ENCODE data around the gene MRPL12. TPM values are rescaled to one million over a fixed set of nuclear protein-coding genes. Genes with fewer than 3 reads are reported as not detected.
A peak's percentile ranks its signal among the peaks of the same experiment; 100 is the strongest.

The MRPL12 gene
- total RNA-seq, 3 donors from 2014 or later = 18.4 to 32.3 (median 32.1) TPM

GRCh38 chr17:81659038-81659437 is 44.1 kb upstream of the MRPL12 start:
- H3K4me3 ChIP-seq = peak overlapping the region in 1 of 3 donors; percentile 1
- no peaks in the 10 kb centered on the region for H3K9me3 ChIP-seq
- no peak for DNase-seq (ENCODE audit: low spot score in 2 of 2)
- H3K27me3 ChIP-seq = peaks cover 0 to 5% of the 10 kb centered on the region in 2 donors
- H3K27ac ChIP-seq = peak overlapping the region; percentile 49 to 90
- no peaks in the 10 kb centered on the region for H3K36me3 ChIP-seq
- TF ChIP-seq POLR2A (IDR thresholded peaks at IDR 0.05) (no peak), POLR2AphosphoS5 (IDR thresholded peaks at IDR 0.05) (no peak), CTCF (IDR thresholded peaks at IDR 0.05) (no peak)
- no peaks in the 10 kb centered on the region for H3K4me1 ChIP-seq
- intact Hi-C loops (cut with DNase I; ENCODE audit: low total_unique reads) = no loop called here

- no peaks in the 10 kb centered on the region for H3K36me3 ChIP-seq
- TF ChIP-seq CTCF (IDR thresholded peaks at IDR 0.05) = no peak
- no peak for TF ChIP-seq POLR2A (IDR thresholded peaks at IDR 0.05)
- no peak for TF ChIP-seq POLR2AphosphoS5 (IDR thresholded peaks at IDR 0.05)
- intact Hi-C loops (cut with DNase I; ENCODE audit: low total_unique reads) = no loop called here
- DNase-seq (ENCODE audit: low spot score in 2 of 2) = no peak
- H3K4me3 ChIP-seq = no peak overlapping the region
- H3K27me3 ChIP-seq = peaks cover 0 to 3% of the 10 kb centered on the region in 2 donors
- no peaks in the 10 kb centered on the region for H3K9me3 ChIP-seq
- H3K27ac ChIP-seq = peak overlapping the region; percentile 86 to 90
- H3K4me1 ChIP-seq = peaks cover 0 to 3% of the 10 kb centered on the region in 2 donors
Measured at GRCh38 chr17:81660441-81660840, 42.7 kb upstream of the MRPL12 start.

- DNase-seq (ENCODE audit: low spot score in 2 of 2) = no peak
- TF ChIP-seq POLR2AphosphoS5 (IDR thresholded peaks at IDR 0.05) (no peak), POLR2A (IDR thresholded peaks at IDR 0.05) (no peak), CTCF (IDR thresholded peaks at IDR 0.05) (no peak)
Measured at GRCh38 chr17:81662002-81662401, 41.2 kb upstream of the MRPL12 start.

GRCh38 chr17:81664051-81664470 is 39.1 kb upstream of the MRPL12 start:
- Histone ChIP-seq H3K27me3 (no peaks in the 10 kb centered on the region), H3K9me3 (no peaks in the 10 kb centered on the region), H3K36me3 (no peaks in the 10 kb centered on the region), H3K4me3 (no peak overlapping the region), H3K27ac (no peak overlapping the region), H3K4me1 (peaks cover 0 to 13% of the 10 kb centered on the region in 2 donors)
- intact Hi-C loops (cut with DNase I; ENCODE audit: low total_unique reads) = no loop called here
- no peak for DNase-seq (ENCODE audit: low spot score in 2 of 2)
- TF ChIP-seq POLR2AphosphoS5 (IDR thresholded peaks at IDR 0.05) = no peak
- no peak for TF ChIP-seq CTCF (IDR thresholded peaks at IDR 0.05)
- no peak for TF ChIP-seq POLR2A (IDR thresholded peaks at IDR 0.05)

More at GRCh38 chr17:81662002-81662401, 41.2 kb upstream of the MRPL12 start:
- Histone ChIP-seq H3K4me3 (no peak overlapping the region), H3K36me3 (no peaks in the 10 kb centered on the region), H3K9me3 (no peaks in the 10 kb centered on the region), H3K4me1 (peaks cover 0 to 7% of the 10 kb centered on the region in 2 donors), H3K27me3 (no peaks in the 10 kb centered on the region), H3K27ac (no peak overlapping the region)
- intact Hi-C loops (cut with DNase I; ENCODE audit: low total_unique reads) = no loop called here

GRCh38 chr17:81665205-81666091 is 37.7 kb upstream of the MRPL12 start:
- Histone ChIP-seq H3K36me3 (no peaks in the 10 kb centered on the region), H3K9me3 (no peaks in the 10 kb centered on the region), H3K27me3 (no peaks in the 10 kb centered on the region), H3K27ac (peak overlapping the region; percentile 91 to 93), H3K4me1 (peaks cover 0 to 13% of the 10 kb centered on the region in 2 donors), H3K4me3 (peak overlapping the region; percentile 78 to 99 (median 98))
- intact Hi-C loops (cut with DNase I; ENCODE audit: low total_unique reads) = no loop called here
- TF ChIP-seq POLR2A (IDR thresholded peaks at IDR 0.05) (no peak), CTCF (IDR thresholded peaks at IDR 0.05) (no peak), POLR2AphosphoS5 (IDR thresholded peaks at IDR 0.05) (no peak)
- no peak for DNase-seq (ENCODE audit: low spot score in 2 of 2)

Measured in breast epithelium (tissue), 4 donors.